GM18502 (cell line): ENCODE measurements around the gene DNM3.
"Not testable (repeated sequence)": the region's sequence is repeated elsewhere in the genome, so short reads cannot be mapped to it uniquely, and the experiment has no call there.

Source experiments
- ATAC-seq: cut with Tn5 transposase; IDR thresholded peaks from one replicate; pipeline ENCODE4 v1.9.1; 2021; ENCODE audit warnings: mild to moderate bottlenecking; ENCODE audit not compliant: unreplicated experiment, poor library complexity

The DNM3 gene

GRCh38 chr1:172003766-172004530 lies 162.7 kb downstream of the DNM3 start:
- no peak for ATAC-seq

GRCh38 chr1:172004671-172005070 lies 163.4 kb downstream of the DNM3 start:
- no peak for ATAC-seq

DNA sequence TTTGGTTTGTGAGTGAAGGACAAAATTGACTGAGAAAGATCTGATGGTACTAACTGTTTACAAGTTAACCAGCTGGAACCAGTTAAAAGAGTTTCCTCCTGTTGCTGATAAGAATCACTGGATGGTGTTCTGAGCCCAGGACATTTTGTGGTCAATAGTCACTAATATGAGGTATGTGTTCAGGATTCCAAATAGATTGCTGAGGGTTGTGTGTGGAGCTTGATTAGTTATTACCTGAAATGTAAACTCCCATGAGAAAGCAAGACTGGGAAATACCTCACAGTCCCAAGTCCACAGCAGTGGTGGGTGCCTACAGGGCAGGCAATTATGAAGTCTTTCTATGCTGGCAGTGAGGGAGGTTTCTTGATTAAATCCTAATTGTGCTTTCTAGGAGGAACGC lies 164.6 kb downstream of the DNM3 start:
- ATAC-seq, result no peak

- no peak for ATAC-seq
Observed at GRCh38 chr1:172006660-172007059, 165.4 kb downstream of the DNM3 start.

- no peak for ATAC-seq
Observed at GRCh38 chr1:172018727-172019311, 177.5 kb downstream of the DNM3 start.

DNA sequence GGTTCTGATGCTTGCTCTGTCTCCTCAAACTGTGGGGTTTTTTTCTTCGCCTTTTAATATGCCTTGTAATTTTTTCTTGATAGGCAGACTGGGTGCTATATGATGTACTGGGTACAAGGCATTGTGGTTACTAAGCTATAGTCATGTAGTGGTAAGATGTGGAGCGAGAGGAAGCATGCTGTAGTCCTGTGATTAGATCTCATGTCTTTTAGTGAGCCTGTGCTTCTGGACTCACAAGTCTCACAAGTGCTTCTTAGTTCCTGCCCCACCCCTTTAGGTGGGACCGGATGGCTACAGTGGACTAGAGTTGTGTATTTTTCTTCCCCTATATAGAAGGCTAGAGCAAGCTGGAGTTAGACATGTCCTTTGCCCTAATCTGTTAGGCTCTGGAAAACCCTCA lies 178.7 kb downstream of the DNM3 start:
- ATAC-seq, result no peak

- no peak for ATAC-seq
Observed at GRCh38 chr1:172024516-172024915, 183.2 kb downstream of the DNM3 start.

DNA sequence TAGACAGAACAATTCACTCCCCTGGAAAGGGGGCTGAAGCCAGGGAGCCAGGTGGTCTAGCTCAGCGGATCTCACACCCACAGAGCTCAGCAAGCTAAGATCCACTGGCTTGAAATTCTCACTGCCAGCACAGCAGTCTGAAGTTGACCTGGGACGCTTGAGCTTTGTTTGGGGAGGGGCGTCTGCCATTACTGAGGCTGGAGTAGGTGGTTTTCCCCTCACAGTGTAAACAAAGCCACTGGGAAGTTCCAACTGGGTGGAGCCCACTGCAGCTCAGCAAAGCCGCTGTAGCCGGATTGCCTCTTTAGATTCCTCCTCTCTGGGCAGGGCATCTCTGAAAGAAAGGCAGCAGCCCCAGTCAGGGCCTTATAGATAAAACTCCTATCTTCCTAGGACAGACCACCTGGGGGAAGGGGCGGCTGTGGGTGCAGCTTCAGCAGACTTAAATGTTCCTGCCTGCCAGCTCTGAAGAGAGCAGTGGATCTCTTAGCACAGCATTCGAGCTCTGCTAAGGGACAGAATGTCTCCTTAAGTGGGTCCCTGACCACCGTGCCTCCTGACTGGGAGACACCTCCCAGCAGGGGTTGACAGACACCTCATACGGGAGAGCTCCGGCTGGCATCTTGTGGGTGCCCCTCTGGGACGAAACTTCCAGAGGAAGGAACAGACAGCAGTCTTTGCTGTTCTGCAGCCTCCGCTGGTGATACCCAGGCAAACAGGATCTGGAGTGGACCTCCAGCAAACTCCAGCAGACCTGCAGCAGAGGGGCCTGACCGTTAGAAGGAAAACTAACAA lies 183.8 kb downstream of the DNM3 start:
- not testable (repeated sequence) for ATAC-seq

DNA sequence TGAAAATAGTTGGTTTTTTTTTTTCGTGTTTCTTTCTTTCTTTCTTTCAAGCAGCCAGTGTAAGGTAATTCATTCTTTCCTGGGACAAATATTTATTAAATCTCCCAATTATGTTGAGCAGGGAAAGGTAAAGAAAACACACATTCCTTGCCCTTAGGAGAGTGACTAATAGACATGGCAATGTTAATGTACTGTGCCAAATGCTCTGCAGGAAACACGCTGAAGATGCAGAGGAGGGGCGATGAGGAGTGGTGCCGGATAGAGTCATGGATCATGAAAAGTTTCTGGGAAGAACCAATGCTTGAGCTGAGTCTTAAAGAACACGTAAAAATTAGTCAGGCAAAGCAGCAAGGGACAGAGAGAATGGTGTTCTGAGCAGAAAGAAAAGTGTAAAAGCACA lies 199.2 kb downstream of the DNM3 start:
- ATAC-seq, result no peak

DNA sequence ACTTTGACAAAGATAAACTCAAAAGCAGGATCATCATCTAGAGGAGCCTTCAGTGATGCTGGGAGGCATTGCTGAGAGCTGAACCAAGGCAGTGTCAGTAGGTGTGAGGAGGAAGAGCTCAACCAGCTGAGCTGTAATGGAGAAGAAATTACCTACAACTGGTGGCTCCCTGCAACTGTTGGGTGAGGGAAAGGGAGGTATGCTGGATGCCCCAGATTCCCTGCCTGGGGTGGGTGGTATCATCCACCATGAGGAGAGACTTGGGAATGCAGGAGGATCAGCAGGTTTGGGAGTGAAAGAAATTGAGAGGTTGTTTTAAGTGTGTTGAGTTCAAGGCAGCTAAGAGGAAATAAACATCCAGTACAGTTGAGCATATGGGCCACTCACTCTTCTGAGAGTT lies 199.8 kb downstream of the DNM3 start:
- ATAC-seq, result no peak

- ATAC-seq, result no peak
Observed at GRCh38 chr1:172041742-172042141, 200.4 kb downstream of the DNM3 start.

GRCh38 chr1:172043900-172044299 lies 202.6 kb downstream of the DNM3 start:
- no peak for ATAC-seq

GRCh38 chr1:172051898-172052297 lies 210.6 kb downstream of the DNM3 start:
- no peak for ATAC-seq

- ATAC-seq, result no peak
Observed at GRCh38 chr1:172054172-172054571, 212.9 kb downstream of the DNM3 start.

DNA sequence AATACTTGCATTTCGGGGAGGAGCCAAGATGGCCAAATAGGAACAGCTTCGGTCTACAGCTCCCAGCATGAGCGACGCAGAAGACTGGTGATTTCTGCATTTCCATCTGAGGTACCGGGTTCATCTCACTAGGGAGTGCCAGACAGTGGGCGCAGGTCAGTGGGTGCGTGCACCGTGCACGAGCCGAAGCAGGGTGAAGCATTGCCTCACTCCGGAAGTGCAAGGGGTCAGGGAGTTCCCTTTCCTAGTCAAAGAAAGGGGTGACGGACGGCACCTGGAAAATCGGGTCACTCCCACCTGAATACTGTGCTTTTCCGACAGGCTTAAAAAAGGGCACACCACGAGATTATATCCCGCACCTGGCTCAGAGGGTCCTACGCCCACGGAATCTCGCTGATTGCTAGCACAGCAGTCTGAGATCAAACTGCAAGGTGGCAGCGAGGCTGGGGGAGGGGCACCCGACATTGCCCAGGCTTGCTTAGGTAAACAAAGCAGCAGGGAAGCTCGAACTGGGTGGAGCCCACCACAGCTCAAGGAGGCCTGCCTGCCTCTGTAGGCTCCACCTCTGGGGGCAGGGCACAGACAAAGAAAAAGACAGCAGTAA lies 214.6 kb downstream of the DNM3 start:
- not testable (repeated sequence) for ATAC-seq

DNA sequence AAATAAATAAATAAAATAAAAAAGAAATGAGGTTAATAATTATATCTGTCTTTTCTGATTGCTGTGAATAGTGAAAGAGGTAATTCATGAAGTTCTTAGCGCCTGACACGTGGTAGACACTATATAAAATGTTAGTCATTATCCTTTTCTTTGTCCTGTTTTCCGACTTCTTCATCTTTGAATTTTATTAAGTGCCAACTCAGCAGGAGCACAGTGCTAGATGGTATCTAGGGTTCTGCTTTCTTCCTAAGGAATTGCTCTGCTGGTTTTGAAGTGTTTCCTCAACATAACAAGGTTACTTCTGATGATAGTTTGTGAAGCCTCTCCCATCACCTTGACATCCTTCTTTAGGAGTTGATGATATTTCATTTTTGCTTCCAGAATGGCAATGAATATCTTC lies 227.0 kb downstream of the DNM3 start:
- ATAC-seq, result no peak

DNA sequence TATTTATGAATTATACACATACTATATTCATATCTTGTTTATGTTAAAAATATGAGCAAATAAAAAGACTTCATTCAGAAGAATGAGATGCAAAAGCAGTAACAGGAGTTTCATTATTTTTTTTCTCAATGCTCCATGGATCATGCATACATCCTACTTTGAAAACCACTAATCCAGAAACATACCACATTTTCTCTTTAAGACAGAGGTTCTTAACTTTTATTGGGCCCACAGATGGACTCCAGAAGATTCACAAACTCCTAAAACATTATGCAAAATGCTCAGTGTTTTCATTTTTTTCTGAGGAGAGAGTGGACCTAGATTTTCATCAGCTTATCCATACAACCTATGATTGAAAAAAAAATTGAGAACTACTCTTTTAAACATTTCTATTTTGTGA lies 227.8 kb downstream of the DNM3 start:
- no peak for ATAC-seq

DNA sequence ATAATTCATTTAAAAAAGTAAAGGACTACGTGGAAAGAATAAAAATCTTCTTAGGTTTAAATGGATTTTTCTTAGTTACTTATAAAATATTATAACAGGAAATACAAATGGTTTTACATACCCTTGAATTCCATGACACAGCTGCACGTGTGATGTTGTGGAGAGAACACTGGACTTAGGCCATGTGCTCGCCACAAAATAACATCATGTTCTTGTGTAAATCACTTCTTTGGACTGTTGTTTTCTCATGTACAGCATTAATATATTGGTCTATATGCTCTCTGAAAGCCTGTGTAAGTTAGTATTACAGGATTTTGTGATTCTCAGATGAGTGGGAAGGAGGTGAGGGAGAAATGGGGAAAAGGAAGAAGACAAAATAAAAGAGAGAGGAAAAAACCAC lies 228.2 kb downstream of the DNM3 start:
- no peak for ATAC-seq

- no peak for ATAC-seq
Observed at GRCh38 chr1:172070055-172070454, 228.8 kb downstream of the DNM3 start.

- ATAC-seq, result no peak
Observed at GRCh38 chr1:172071746-172072145, 230.4 kb downstream of the DNM3 start.

- ATAC-seq, result not testable (repeated sequence)
Observed at GRCh38 chr1:172079859-172080258, 238.6 kb downstream of the DNM3 start.
